HEK293 (cell line): ENCODE data around the gene ZFP36.

Source experiments
- BCL11A ChIP-seq: fragments of 450-650 bp; formaldehyde crosslinking; IDR thresholded peaks from 2 replicates; pipeline ENCODE4 v1.5.1; 2016; ENCODE audit warnings: low read depth, missing biosample characterization, missing genetic modification characterization
- GLI2 ChIP-seq: fragments of 450-650 bp; formaldehyde crosslinking; IDR thresholded peaks from 2 replicates; pipeline ENCODE4; 2017; ENCODE audit warnings: missing biosample characterization, missing genetic modification characterization, low read depth, borderline replicate concordance
- GLI4 ChIP-seq: fragments of 450-650 bp; formaldehyde crosslinking; IDR thresholded peaks from 2 replicates; pipeline ENCODE4 v1.5.1; 2016; ENCODE audit warnings: missing biosample characterization, missing genetic modification characterization
- KLF10 ChIP-seq: fragments of 450-650 bp; IDR thresholded peaks from 2 replicates; pipeline ENCODE4 v1.5.1; 2018; ENCODE audit warnings: missing biosample characterization, mild to moderate bottlenecking, missing genetic modification characterization
- MEIS1 ChIP-seq: sonication (generic); formaldehyde crosslinking; IDR thresholded peaks from 2 replicates; pipeline ENCODE4 v1.8.1; 2022; ENCODE audit warnings: missing genetic modification reagents, mild to moderate bottlenecking, borderline replicate concordance
- PRDM6 ChIP-seq: fragments of 450-650 bp; formaldehyde crosslinking; IDR thresholded peaks from 2 replicates; pipeline ENCODE4 v1.5.1; 2017; ENCODE audit warnings: missing biosample characterization, missing genetic modification characterization
- SALL2 ChIP-seq: fragments of 450-650 bp; formaldehyde crosslinking; IDR thresholded peaks from 2 replicates; pipeline ENCODE4 v1.5.0; 2017; ENCODE audit warnings: missing biosample characterization, mild to moderate bottlenecking, missing genetic modification characterization, borderline replicate concordance
- SCRT1 ChIP-seq: fragments of 450-650 bp; formaldehyde crosslinking; IDR thresholded peaks from 2 replicates; pipeline ENCODE4 v1.5.1; 2016; ENCODE audit warnings: missing biosample characterization, missing genetic modification characterization, borderline replicate concordance
- SETDB1 ChIP-seq: IDR thresholded peaks from one replicate; pipeline ENCODE4 v1.6.1; 2017; ENCODE audit warnings: mild to moderate bottlenecking, low read length, moderate library complexity, mixed read lengths; ENCODE audit not compliant: insufficient read length
- SP3 ChIP-seq: fragments of 450-650 bp; formaldehyde crosslinking; IDR thresholded peaks from 2 replicates; pipeline ENCODE4 v1.5.1; 2016; ENCODE audit warnings: missing biosample characterization, missing genetic modification characterization
- SP7 ChIP-seq: fragments of 450-650 bp; formaldehyde crosslinking; IDR thresholded peaks from 2 replicates; pipeline ENCODE4 v1.5.1; 2016; ENCODE audit warnings: missing biosample characterization, missing genetic modification characterization
- TRIM28 ChIP-seq: IDR thresholded peaks from 2 replicates; pipeline ENCODE4 v1.6.1; 2011; ENCODE audit warnings: low read length, control low read depth, borderline replicate concordance
- TSHZ1 ChIP-seq: fragments of 450-650 bp; formaldehyde crosslinking; IDR thresholded peaks from 2 replicates; pipeline ENCODE4 v1.5.1; 2016; ENCODE audit warnings: missing biosample characterization, missing genetic modification characterization, borderline replicate concordance
- YY2 ChIP-seq: fragments of 450-650 bp; formaldehyde crosslinking; IDR thresholded peaks from 2 replicates; pipeline ENCODE4 v1.5.1; 2016; ENCODE audit warnings: missing biosample characterization, missing genetic modification characterization
- ZBTB6 ChIP-seq: fragments of 450-650 bp; formaldehyde crosslinking; IDR thresholded peaks from 2 replicates; pipeline ENCODE4 v1.5.1; 2017; ENCODE audit warnings: missing biosample characterization, missing genetic modification characterization
- ZFHX2 ChIP-seq: fragments of 450-650 bp; formaldehyde crosslinking; conservative IDR thresholded peaks from 2 replicates; pipeline ENCODE4 v1.5.1; 2016; ENCODE audit warnings: missing biosample characterization, missing genetic modification characterization
- ZFP41 ChIP-seq: fragments of 450-650 bp; formaldehyde crosslinking; IDR thresholded peaks from 2 replicates; pipeline ENCODE4 v1.5.1; 2016; ENCODE audit warnings: missing biosample characterization, missing genetic modification characterization, borderline replicate concordance
- ZNF174 ChIP-seq: fragments of 450-650 bp; formaldehyde crosslinking; IDR thresholded peaks from 2 replicates; pipeline ENCODE4 v1.5.0; 2017; ENCODE audit warnings: missing biosample characterization, mild to moderate bottlenecking, missing genetic modification characterization
- ZNF184 ChIP-seq: fragments of 450-650 bp; IDR thresholded peaks from 2 replicates; pipeline ENCODE4 v1.5.1; 2018; ENCODE audit warnings: missing biosample characterization, mild to moderate bottlenecking, missing genetic modification characterization
- ZNF362 ChIP-seq: fragments of 450-650 bp; formaldehyde crosslinking; IDR thresholded peaks from 2 replicates; pipeline ENCODE4 v1.5.1; 2016; ENCODE audit warnings: missing biosample characterization, missing genetic modification characterization
- ZNF544 ChIP-seq: fragments of 450-650 bp; formaldehyde crosslinking; IDR thresholded peaks from 2 replicates; pipeline ENCODE4 v1.5.0; 2017; ENCODE audit warnings: missing biosample characterization, missing genetic modification characterization
- ZNF623 ChIP-seq: fragments of 450-650 bp; formaldehyde crosslinking; IDR thresholded peaks from 2 replicates; pipeline ENCODE4 v1.5.1; 2016; ENCODE audit warnings: missing biosample characterization, missing genetic modification characterization
- ZNF645 ChIP-seq: fragments of 450-650 bp; formaldehyde crosslinking; IDR thresholded peaks from 2 replicates; pipeline ENCODE4; 2016; ENCODE audit warnings: missing biosample characterization, missing genetic modification characterization
- ZNF747 ChIP-seq: fragments of 450-650 bp; formaldehyde crosslinking; IDR thresholded peaks from 2 replicates; pipeline ENCODE4 v1.5.1; 2016; ENCODE audit warnings: missing biosample characterization, missing genetic modification characterization
- ZNF830 ChIP-seq: fragments of 450-650 bp; IDR thresholded peaks from 2 replicates; pipeline ENCODE4 v1.5.0; 2018; ENCODE audit warnings: missing biosample characterization, missing genetic modification characterization, low read depth, mild to moderate bottlenecking, moderate library complexity
- ZXDB ChIP-seq: fragments of 450-650 bp; formaldehyde crosslinking; IDR thresholded peaks from 2 replicates; pipeline ENCODE4 v1.5.1; 2016; ENCODE audit warnings: missing biosample characterization, missing genetic modification characterization
- TF ChIP-seq, protein P1 (sequence below): fragments of 450-650 bp; formaldehyde crosslinking; IDR thresholded peaks from 2 replicates; pipeline ENCODE4 v1.5.1; 2016; ENCODE audit warnings: missing biosample characterization, missing genetic modification characterization

Gene ZFP36

GRCh38 chr19:39403331-39404312, 3.0 kb upstream of the ZFP36 start (continued):
- peak; percentile 77 for TF ChIP-seq ZXDB (tag by site-specific recombination)
- TF ChIP-seq SALL2 (tag by site-specific recombination): no peak
- TF ChIP-seq ZBTB6 (tag by site-specific recombination): peak; percentile 47
- TF ChIP-seq KLF10 (tag by site-specific recombination): peak; percentile 71; the same call in 1 of the 2 replicates
- no peak for TF ChIP-seq SCRT1 (tag by site-specific recombination)
- TF ChIP-seq ZNF544 (tag by site-specific recombination): no peak
- no peak for TF ChIP-seq ZNF830 (tag by site-specific recombination)
- 0 out of 2 replicates have a peak, but pooled peaks have one; percentile 30 for TF ChIP-seq ZNF645 (tag by site-specific recombination)
- no peak for TF ChIP-seq YY2
- TF ChIP-seq MEIS1: no peak
- TF ChIP-seq GLI4 (tag by site-specific recombination): no peak
- TF ChIP-seq PRDM6: no peak
- TF ChIP-seq, protein P1, sequence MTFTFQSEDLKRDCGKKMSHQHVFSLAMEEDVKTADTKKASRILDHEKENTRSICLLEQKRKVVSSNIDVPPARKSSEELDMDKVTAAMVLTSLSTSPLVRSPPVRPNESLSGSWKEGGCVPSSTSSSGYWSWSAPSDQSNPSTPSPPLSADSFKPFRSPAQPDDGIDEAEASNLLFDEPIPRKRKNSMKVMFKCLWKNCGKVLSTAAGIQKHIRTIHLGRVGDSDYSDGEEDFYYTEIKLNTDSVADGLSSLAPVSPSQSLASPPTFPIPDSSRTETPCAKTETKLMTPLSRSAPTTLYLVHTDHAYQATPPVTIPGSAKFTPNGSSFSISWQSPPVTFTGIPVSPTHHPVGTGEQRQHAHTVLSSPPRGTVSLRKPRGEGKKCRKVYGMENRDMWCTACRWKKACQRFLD (tag by site-specific recombination): no peak
- TF ChIP-seq BCL11A (tag by site-specific recombination): peak; percentile 82; the same call in 1 of the 2 replicates
- no peak for TF ChIP-seq ZNF174 (tag by site-specific recombination)
- TF ChIP-seq SETDB1: no peak
- peak; percentile 56 for TF ChIP-seq ZNF184 (tag by site-specific recombination)
- 0 out of 2 replicates have a peak, but pooled peaks have one; percentile 65 for TF ChIP-seq TSHZ1 (tag by site-specific recombination)
- no peak for TF ChIP-seq TRIM28
- TF ChIP-seq ZNF362: no peak
- peak; percentile 78 for TF ChIP-seq ZFHX2 (tag by site-specific recombination)
- peak; percentile 69 for TF ChIP-seq SP3
- no peak for TF ChIP-seq GLI2 (tag by site-specific recombination)
- peak; percentile 36; the same call in 1 of the 2 replicates for TF ChIP-seq ZNF623 (tag by site-specific recombination)
- TF ChIP-seq SP7: peak; percentile 96
- no peak for TF ChIP-seq ZNF747
- no peak for TF ChIP-seq ZFP41 (tag by site-specific recombination)
